Hepatocyte (in vitro differentiated cells): ENCODE data around the gene ATG4D.

ENCODE experiments used
- CTCF ChIP-seq: fragments of 200-600 bp; sonication (generic); IDR thresholded peaks from 2 replicates; pipeline ENCODE4 v1.5.1; 2016; ENCODE audit warnings: antibody characterized with exemption, mild to moderate bottlenecking; ENCODE audit not compliant: poor library complexity
- EZH2phosphoT487 ChIP-seq: fragments of 200-600 bp; sonication (generic); IDR thresholded peaks from one replicate; pipeline ENCODE4 v1.6.1; 2018; ENCODE audit warnings: antibody characterized with exemption, mild to moderate bottlenecking, low read depth, moderate library complexity; ENCODE audit not compliant: unreplicated experiment, severe bottlenecking

DNA sequence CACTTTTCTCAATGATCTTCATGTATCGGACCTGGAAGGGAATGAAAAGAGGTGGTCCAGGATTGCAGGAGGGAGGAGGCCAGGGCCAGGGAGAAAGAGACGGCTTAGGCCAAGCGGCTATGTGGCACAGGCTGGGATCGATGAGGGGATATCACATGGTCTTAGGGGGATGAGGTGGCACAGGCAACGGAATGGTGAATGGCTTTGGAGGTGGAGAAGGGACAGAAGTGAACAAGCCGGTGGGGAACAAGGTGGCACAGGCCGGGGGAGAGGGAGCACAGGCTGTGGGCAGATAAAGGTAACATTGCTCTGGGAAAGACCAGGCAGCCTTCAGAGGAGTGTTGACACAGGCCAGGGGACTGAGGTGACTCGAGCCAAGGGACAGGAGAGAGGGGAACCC, 30.8 kb downstream of the ATG4D start:
- no peak for TF ChIP-seq CTCF
- TF ChIP-seq EZH2phosphoT487: no peak
